Activated T-cell treated with anti-CD3 and anti-CD28 coated beads, Interleukin-2, amount 50 U/mL, for 72 hours (primary cell): ENCODE results near the gene TIAL1. TPM values are rescaled to one million over a fixed set of nuclear protein-coding genes. Genes with fewer than 3 reads are reported as not detected.

Source experiments
- ATAC-seq, 2 donors: fragments of 150-1000 bp; cut with Tn5 transposase; replicated peaks in 1 of 2; 2 replicates each; pipeline ENCODE4 v1.10.0; 2021; ENCODE audit warnings: moderate library complexity in 2 of 2, mild to moderate bottlenecking in 1 of 2
- DNase-seq, 2 donors: peaks; one replicate each; pipeline ENCODE4 v3.0.0; 2021 to 2022; ENCODE audit warnings: mixed read lengths in 1 of 2
- H3K27ac Mint-ChIP-seq: one replicate; pipeline ENCODE4 v1.8.0; 2022; ENCODE audit warnings: mild to moderate bottlenecking, moderate library complexity, mixed read lengths
- H3K27me3 Mint-ChIP-seq: one replicate; pipeline ENCODE4 v1.8.0; 2022; ENCODE audit warnings: low read depth, mixed read lengths
- H3K36me3 Mint-ChIP-seq, 2 donors: one replicate each; pipeline ENCODE4 v1.8.0; 2022; ENCODE audit warnings: mixed read lengths in 2 of 2, mild to moderate bottlenecking in 1 of 2; ENCODE audit not compliant: insufficient read depth in 2 of 2
- H3K4me1 Mint-ChIP-seq: one replicate; pipeline ENCODE4 v1.8.0; 2022; ENCODE audit warnings: low read depth, mixed read lengths
- H3K4me3 Mint-ChIP-seq, 2 donors: one replicate each; pipeline ENCODE4 v1.8.0; 2022; ENCODE audit warnings: mild to moderate bottlenecking in 2 of 2, mixed read lengths in 2 of 2, moderate library complexity in 2 of 2
- H3K9me3 Mint-ChIP-seq, 2 donors: one replicate each; pipeline ENCODE4 v1.8.0; 2022; ENCODE audit warnings: mixed read lengths in 2 of 2
- total RNA-seq, 2 donors: library from RNA; stranded (reverse); gene quantifications; one replicate each; pipeline ENCODE4 v1.2.3, GENCODE V29; 2022

Gene TIAL1
- total RNA-seq, 2 donors from 2014 or later, result 201 to 224 TPM

- Mint-ChIP-seq H3K27me3 (no peaks in the 10 kb centered on the region), H3K9me3 (no peaks in the 10 kb centered on the region), H3K4me1 (peaks cover 83% of the 10 kb centered on the region), H3K27ac (no peak overlapping the region), H3K4me3 (no peak overlapping the region), H3K36me3 (peaks cover 5 to 14% of the 10 kb centered on the region in 2 donors)
- ATAC-seq (peak; percentile 67 to 70), DNase-seq (no peak)
Measured at GRCh38 chr10:119526621-119527592, 69.9 kb downstream of the TIAL1 start.

- peaks cover 5 to 20% of the 10 kb centered on the region in 2 donors for H3K36me3 Mint-ChIP-seq
Measured at GRCh38 chr10:119526149-119526548, 70.6 kb downstream of the TIAL1 start.

GRCh38 chr10:119525116-119525515, 71.6 kb downstream of the TIAL1 start:
- H3K4me3 Mint-ChIP-seq, result no peak overlapping the region
- DNase-seq, result no peak
- H3K4me1 Mint-ChIP-seq, result peaks cover 70% of the 10 kb centered on the region
- ATAC-seq, result no peak
- H3K9me3 Mint-ChIP-seq, result no peaks in the 10 kb centered on the region
- peaks cover 5 to 24% of the 10 kb centered on the region in 2 donors for H3K36me3 Mint-ChIP-seq
- no peak overlapping the region for H3K27ac Mint-ChIP-seq
- H3K27me3 Mint-ChIP-seq, result no peaks in the 10 kb centered on the region

More at GRCh38 chr10:119526149-119526548, 70.6 kb downstream of the TIAL1 start:
- no peak for DNase-seq
- Mint-ChIP-seq H3K9me3 (no peaks in the 10 kb centered on the region), H3K4me3 (no peak overlapping the region), H3K27me3 (no peaks in the 10 kb centered on the region), H3K4me1 (peaks cover 79% of the 10 kb centered on the region), H3K27ac (no peak overlapping the region)
- no peak for ATAC-seq

GRCh38 chr10:119524720-119525070, 72.1 kb downstream of the TIAL1 start:
- peaks cover 5 to 27% of the 10 kb centered on the region in 2 donors for H3K36me3 Mint-ChIP-seq
- H3K9me3 Mint-ChIP-seq, result no peaks in the 10 kb centered on the region
- H3K27ac Mint-ChIP-seq, result no peak overlapping the region
- H3K4me3 Mint-ChIP-seq, result no peak overlapping the region
- ATAC-seq, result no peak
- peaks cover 71% of the 10 kb centered on the region for H3K4me1 Mint-ChIP-seq
- DNase-seq, result no peak
- no peaks in the 10 kb centered on the region for H3K27me3 Mint-ChIP-seq

GRCh38 chr10:119523895-119524719, 72.7 kb downstream of the TIAL1 start:
- peaks cover 72% of the 10 kb centered on the region for H3K4me1 Mint-ChIP-seq
- H3K36me3 Mint-ChIP-seq, result peaks cover 3 to 27% of the 10 kb centered on the region in 2 donors
- no peak for DNase-seq
- H3K9me3 Mint-ChIP-seq, result no peaks in the 10 kb centered on the region
- ATAC-seq, result no peak
- H3K4me3 Mint-ChIP-seq, result no peak overlapping the region
- no peak overlapping the region for H3K27ac Mint-ChIP-seq
- H3K27me3 Mint-ChIP-seq, result no peaks in the 10 kb centered on the region

Other genes with a start within 250 kb of the TIAL1 start
- gene RGS10, start 54.2 kb downstream of the TIAL1 start, total RNA-seq, result 100 to 1,000 TPM; 161 to 208 TPM
- 10 to 100 TPM; 16.4 to 22.1 TPM for gene BAG3, start 54.4 kb upstream of the TIAL1 start, total RNA-seq
- 10 to 100 TPM; 12.9 to 15.0 TPM for gene INPP5F, start 129.1 kb upstream of the TIAL1 start, total RNA-seq